ENCODE data around the gene TMEM42. TPM values are rescaled to one million over a fixed set of nuclear protein-coding genes. Genes with fewer than 3 reads are reported as not detected.
A peak's percentile ranks its signal among the peaks of the same experiment; 100 is the strongest.
"Not testable (repeated sequence)": the region's sequence is repeated elsewhere in the genome, so short reads cannot be mapped to it uniquely, and the experiment has no call there.

The TMEM42 gene
- total RNA-seq, 1 donor = 13.0 TPM

DNA sequence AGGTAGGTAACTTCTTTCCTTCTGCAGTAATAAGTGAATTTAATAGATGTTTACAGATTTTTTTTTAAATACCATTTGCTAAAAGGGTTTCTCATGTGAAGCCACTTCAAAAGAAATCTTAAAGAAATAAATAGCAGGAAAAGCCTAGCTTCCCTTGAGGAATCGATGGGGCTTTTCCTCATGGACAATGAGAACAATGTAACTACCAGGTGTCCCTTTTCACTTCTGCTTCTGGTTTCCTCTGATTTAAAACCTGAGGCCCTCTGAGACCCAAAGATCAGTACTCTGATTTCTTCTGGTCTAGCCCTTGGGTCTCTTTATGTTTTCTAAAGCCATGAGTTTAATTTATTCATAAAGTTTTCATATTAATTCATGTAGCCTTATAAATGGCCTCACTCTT lies 13.1 kb upstream of the TMEM42 start:
- DNase-seq (ENCODE audit: low read depth) = no peak
- no peak overlapping the region for H3K4me3 ChIP-seq (ENCODE audit: low read depth, low read length)
- TF ChIP-seq, protein P1, sequence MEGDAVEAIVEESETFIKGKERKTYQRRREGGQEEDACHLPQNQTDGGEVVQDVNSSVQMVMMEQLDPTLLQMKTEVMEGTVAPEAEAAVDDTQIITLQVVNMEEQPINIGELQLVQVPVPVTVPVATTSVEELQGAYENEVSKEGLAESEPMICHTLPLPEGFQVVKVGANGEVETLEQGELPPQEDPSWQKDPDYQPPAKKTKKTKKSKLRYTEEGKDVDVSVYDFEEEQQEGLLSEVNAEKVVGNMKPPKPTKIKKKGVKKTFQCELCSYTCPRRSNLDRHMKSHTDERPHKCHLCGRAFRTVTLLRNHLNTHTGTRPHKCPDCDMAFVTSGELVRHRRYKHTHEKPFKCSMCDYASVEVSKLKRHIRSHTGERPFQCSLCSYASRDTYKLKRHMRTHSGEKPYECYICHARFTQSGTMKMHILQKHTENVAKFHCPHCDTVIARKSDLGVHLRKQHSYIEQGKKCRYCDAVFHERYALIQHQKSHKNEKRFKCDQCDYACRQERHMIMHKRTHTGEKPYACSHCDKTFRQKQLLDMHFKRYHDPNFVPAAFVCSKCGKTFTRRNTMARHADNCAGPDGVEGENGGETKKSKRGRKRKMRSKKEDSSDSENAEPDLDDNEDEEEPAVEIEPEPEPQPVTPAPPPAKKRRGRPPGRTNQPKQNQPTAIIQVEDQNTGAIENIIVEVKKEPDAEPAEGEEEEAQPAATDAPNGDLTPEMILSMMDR (IDR thresholded peaks at IDR 0.05; ENCODE audit: insufficient read depth, low read depth, low read length) = no peak

DNA sequence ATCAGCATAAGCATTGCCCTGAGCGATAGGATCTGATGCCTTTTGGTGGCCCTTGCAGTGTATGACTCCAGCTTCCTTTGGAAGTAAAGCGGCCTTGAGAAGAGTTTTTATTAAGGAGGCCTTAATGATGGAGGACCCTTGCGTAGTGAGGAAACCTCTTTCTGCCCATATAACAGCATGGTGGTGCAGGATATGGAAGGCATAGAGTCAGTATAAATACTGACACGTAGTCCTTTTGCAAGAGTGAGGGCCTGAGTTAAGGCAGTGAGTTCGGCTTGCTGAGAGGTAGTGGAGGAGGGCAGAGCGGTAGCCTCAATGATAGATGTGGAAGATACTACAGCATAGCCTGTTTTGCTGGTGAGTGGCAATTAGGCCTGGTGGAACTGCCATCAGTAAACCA lies 5.0 kb upstream of the TMEM42 start:
- H3K4me3 ChIP-seq (ENCODE audit: low read depth, low read length); DNase-seq (ENCODE audit: low read depth): not testable (repeated sequence)

DNA sequence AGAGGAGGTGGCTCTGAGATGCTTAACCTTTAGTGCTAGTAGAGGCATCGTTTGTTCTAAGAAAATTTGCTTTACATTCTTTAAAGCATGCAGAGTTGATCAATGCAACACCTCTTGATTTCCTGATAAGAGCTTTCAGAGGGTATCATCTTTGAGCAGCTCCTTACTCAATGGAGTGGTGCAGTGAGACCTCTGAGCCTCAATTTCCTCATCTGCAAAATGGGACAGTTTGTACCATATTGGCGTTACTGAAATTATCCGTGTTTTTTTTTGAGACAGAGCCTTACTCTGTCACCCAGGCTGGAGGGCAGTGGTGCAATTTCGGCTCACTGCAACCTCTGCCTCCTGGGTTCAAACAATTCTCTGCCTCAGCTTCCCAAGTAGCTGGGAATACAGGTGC lies 1.6 kb upstream of the TMEM42 start:
- no peak for DNase-seq (ENCODE audit: low read depth)
- TF ChIP-seq, protein P1 (IDR thresholded peaks at IDR 0.05; ENCODE audit: insufficient read depth, low read depth, low read length) = no peak
- no peak overlapping the region for H3K4me3 ChIP-seq (ENCODE audit: low read depth, low read length)

DNA sequence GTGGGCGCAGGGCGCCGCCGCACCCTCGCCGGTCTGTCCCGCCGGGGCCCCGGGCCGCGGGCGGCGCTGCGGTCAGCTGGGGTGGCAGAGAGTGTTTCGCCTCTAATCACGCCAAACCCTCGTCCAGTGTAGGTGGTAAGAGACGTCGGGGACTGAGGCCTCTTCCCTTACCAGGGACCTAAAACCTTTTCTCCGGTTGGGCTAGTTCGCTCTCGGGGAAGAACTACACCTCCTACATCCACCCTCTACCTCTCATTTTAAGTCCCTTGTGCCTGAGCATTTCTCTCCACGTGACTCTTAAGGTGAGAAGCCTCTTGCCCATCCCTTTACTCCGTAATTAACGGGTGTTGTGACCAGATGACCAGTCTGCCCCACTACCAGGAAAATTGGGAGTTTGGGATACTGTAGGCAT lies 520 bp downstream of the TMEM42 start:
- DNase-seq (ENCODE audit: low read depth) = no peak
- peak overlapping the region; percentile 77 for H3K4me3 ChIP-seq (ENCODE audit: low read depth, low read length)
- TF ChIP-seq, protein P1 (IDR thresholded peaks at IDR 0.05; ENCODE audit: insufficient read depth, low read depth, low read length) = no peak

DNA sequence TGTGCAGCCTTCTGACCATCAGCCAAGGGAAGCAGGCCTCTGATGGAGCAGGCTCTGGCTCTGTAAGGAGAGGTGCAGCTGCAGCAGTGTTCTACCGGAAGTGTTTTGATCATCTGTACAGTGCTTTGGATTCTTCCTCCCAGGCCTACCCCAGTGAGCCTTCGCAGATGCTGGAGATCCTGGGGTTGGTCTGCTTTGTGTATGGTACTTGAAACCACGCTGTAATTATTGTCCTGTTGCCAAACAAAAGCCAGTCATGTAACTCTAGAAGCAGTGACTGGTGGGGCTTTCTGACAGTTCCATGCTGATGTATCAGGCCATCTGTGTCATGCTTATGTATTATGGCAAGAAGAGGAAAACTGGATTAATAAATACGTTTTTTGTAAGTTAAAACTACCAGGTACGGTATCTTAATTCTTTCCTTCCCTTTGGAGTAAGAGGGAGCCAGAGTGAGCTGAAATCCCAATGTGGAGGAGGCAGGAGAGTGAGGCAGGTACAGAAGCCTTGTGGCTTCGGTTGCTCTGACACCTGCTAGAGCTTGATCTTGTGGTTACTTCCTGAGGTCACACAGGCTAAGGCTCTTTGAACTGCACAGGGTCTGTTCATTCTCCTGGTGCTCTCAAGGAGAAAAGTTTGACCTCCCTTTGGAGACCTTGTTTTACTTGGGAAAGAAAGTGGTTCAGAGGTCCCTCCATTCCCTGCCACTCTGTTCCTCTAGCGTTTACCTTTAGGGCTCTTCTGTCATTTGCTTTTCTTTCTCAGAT lies 3.7 kb downstream of the TMEM42 start:
- DNase-seq (ENCODE audit: low read depth) = no peak
- H3K4me3 ChIP-seq (ENCODE audit: low read depth, low read length) = no peak overlapping the region
- TF ChIP-seq, protein P1 (IDR thresholded peaks at IDR 0.05; ENCODE audit: insufficient read depth, low read depth, low read length) = no peak

DNA sequence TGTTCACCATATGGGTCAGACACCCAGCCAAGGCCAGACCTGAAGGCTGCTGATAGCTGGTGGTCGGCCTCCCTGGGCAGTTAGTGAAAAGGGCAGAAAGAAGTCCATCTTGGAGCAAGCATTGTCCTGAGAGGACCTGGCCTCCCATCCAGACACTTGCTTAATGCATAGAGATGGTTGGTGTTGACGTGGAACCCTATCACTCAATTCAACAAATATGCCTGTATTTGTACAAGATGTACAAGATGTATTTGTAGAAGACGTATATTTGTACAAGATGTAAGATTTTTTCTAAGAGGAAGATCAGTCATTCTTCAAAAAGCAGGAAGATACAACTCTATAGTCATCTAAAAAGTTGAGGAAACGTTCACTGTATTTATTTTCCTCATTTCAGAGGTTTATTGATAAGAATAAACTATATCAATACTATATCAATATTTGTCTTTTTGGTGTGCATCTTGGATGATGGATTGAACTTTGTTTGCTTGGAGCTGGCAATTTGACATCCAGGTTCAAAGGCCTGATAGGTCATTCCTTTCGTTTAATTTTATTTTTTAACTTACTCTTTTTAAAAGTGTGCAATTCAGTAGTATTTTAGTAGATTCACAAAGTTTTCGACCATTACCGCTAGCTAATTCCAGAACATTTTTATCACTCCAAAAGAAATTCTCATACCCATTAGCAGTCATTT lies 5.9 kb downstream of the TMEM42 start:
- no peak overlapping the region for H3K4me3 ChIP-seq (ENCODE audit: low read depth, low read length)
- TF ChIP-seq, protein P1 (IDR thresholded peaks at IDR 0.05; ENCODE audit: insufficient read depth, low read depth, low read length) = no peak
- no peak for DNase-seq (ENCODE audit: low read depth)

DNA sequence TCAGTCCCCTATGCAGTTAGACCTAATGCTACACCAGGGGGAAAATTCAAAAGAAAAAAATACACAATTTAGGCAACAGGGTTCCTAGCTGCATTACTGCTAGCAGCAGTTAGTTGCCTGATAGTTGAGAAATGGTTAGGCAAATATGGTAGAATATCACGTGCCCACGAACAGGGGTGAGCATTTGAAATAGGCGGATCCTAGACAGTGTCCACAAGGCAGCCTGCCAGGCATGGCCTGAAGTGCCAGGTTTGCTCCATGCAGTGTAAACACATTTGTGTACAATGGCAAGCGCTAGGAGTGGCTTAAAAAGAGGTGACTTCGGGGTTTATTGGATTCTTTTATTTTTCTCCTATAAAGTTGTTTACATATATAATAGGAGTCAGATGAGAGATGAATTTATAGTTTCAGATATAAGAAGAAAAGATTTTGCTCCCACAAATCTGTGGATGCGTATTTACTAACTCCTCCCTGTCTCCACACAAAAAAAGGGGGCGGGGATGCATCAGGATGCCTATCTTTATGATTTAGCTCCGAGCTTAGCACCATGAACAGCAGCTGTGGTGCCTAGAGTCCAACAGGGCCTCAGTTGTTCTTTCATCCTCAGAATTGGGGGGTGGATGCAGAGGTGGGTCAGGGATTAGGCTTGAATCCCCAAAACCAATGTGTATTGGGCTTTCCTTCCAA lies 8.8 kb downstream of the TMEM42 start:
- no peak for DNase-seq (ENCODE audit: low read depth)
- no peak overlapping the region for H3K4me3 ChIP-seq (ENCODE audit: low read depth, low read length)
- TF ChIP-seq, protein P1 (IDR thresholded peaks at IDR 0.05; ENCODE audit: insufficient read depth, low read depth, low read length) = no peak
